ENCODE data around the gene LMNA.

DNA sequence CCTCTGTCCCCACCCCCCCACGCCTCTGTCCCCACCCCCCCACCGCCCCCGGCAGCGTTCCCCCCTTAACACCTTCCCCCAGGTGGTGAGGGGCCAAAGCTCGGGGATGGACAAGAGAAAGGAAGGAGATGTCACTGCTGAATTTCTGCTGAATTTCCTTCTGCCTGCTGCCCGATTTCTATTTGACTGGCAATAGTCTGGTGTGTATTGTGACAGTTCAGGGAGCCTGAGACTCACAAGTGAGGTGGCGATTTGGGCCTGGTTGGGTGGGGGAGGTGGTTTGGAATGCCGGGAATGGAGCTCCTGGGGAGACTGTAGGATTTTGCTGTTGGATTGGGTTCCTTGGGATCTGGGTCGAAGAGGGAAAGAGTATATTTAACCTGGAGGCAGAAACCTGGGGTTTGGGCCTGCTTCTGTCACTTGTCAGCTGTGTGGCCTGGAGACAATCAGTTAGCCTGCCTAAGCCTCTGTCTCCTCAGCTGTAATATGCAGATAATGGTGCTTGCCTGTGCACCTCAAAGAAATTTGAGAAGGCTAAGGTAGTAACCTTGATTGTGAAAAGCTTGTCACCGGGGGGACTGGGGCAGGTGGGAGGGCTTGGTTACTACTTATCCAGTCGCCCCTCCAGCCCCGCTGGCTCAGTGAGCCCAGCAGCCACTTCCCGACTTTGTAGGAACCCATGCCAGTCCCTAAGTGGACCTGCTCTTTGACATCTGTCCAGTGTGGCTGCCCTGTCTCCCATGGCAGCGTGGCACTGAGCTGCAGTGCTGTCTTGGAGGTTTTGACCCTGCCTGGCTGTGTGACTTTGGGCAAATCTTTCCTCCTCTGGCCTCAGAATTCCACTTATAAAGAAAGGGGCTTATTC, 7.7 kb upstream of the LMNA start:
- TF ChIP-seq, protein P1, sequence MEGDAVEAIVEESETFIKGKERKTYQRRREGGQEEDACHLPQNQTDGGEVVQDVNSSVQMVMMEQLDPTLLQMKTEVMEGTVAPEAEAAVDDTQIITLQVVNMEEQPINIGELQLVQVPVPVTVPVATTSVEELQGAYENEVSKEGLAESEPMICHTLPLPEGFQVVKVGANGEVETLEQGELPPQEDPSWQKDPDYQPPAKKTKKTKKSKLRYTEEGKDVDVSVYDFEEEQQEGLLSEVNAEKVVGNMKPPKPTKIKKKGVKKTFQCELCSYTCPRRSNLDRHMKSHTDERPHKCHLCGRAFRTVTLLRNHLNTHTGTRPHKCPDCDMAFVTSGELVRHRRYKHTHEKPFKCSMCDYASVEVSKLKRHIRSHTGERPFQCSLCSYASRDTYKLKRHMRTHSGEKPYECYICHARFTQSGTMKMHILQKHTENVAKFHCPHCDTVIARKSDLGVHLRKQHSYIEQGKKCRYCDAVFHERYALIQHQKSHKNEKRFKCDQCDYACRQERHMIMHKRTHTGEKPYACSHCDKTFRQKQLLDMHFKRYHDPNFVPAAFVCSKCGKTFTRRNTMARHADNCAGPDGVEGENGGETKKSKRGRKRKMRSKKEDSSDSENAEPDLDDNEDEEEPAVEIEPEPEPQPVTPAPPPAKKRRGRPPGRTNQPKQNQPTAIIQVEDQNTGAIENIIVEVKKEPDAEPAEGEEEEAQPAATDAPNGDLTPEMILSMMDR (IDR thresholded peaks at IDR 0.05): no peak
- TF ChIP-seq POLR2A (IDR thresholded peaks at IDR 0.05): no peak
- no peak for TF ChIP-seq POLR2AphosphoS5 (IDR thresholded peaks at IDR 0.05)

Data from sigmoid colon (tissue), 4 donors.